DLD1 (cell line): Measurements from ENCODE around the gene ACAD10.

ENCODE experiments used
- in situ Hi-C: cut with HindIII; loops from 2 replicates; pipeline ENCODE4 v1.10.0; 2017; ENCODE audit warnings: low sequenced_read_pairs

ACAD10 gene

GRCh38 chr12:111775205-111776193, 89.6 kb downstream of the ACAD10 start:
- in situ Hi-C loops, result no loop called here

- in situ Hi-C loops, result no loop called here
Measured at GRCh38 chr12:111776836-111777344, 91.0 kb downstream of the ACAD10 start.

- in situ Hi-C loops, result no loop called here
Measured at GRCh38 chr12:111777345-111778045, 91.6 kb downstream of the ACAD10 start.

- in situ Hi-C loops, result no loop called here
Measured at GRCh38 chr12:111780166-111780565, 94.3 kb downstream of the ACAD10 start.

- in situ Hi-C loops, result no loop called here
Measured at GRCh38 chr12:111780615-111781014, 94.8 kb downstream of the ACAD10 start.

- in situ Hi-C loops, result no loop called here
Measured at GRCh38 chr12:111781085-111781658, 95.3 kb downstream of the ACAD10 start.

- in situ Hi-C loops, result no loop called here
Measured at GRCh38 chr12:111783046-111783445, 97.2 kb downstream of the ACAD10 start.

- in situ Hi-C loops, result no loop called here
Measured at GRCh38 chr12:111784953-111785352, 99.1 kb downstream of the ACAD10 start.

- in situ Hi-C loops, result no loop called here
Measured at GRCh38 chr12:111785651-111786050, 99.8 kb downstream of the ACAD10 start.

- in situ Hi-C loops, result no loop called here
Measured at GRCh38 chr12:111788178-111788654, 102.4 kb downstream of the ACAD10 start.

- in situ Hi-C loops, result no loop called here
Measured at GRCh38 chr12:111789779-111790178, 103.9 kb downstream of the ACAD10 start.

GRCh38 chr12:111791507-111791906, 105.7 kb downstream of the ACAD10 start:
- in situ Hi-C loops, result no loop called here

- in situ Hi-C loops, result no loop called here
Measured at GRCh38 chr12:111792155-111792855, 106.5 kb downstream of the ACAD10 start.

GRCh38 chr12:111792856-111793235, 107.0 kb downstream of the ACAD10 start:
- in situ Hi-C loops, result no loop called here

GRCh38 chr12:111798182-111798581, 112.3 kb downstream of the ACAD10 start:
- in situ Hi-C loops, result no loop called here

GRCh38 chr12:111799758-111800157, 113.9 kb downstream of the ACAD10 start:
- in situ Hi-C loops, result no loop called here

GRCh38 chr12:111803038-111803626, 117.3 kb downstream of the ACAD10 start:
- in situ Hi-C loops, result no loop called here

- in situ Hi-C loops, result no loop called here
Measured at GRCh38 chr12:111803851-111804250, 118.0 kb downstream of the ACAD10 start.

GRCh38 chr12:111806304-111806703, 120.5 kb downstream of the ACAD10 start:
- in situ Hi-C loops, result no loop called here
